T-helper 17 cell (primary cell): Measurements from ENCODE around the gene AP2S1. TPM values are rescaled to one million over a fixed set of nuclear protein-coding genes. Genes with fewer than 3 reads are reported as not detected.

Experiments used
- ATAC-seq: fragments of 150-1000 bp; cut with Tn5 transposase; 2 replicates; pipeline ENCODE4 v1.10.0; 2021; ENCODE audit warnings: mild to moderate bottlenecking, moderate library complexity
- DNase-seq, 3 donors: peaks; one replicate each; pipeline versions ENCODE4 v3.0.0 to v3.0.0-alpha.2; 2020 to 2021
- H3K9me3 ChIP-seq: one replicate; pipeline ENCODE4 v1.7.0; 2013; ENCODE audit warnings: low read length, mild to moderate bottlenecking; ENCODE audit not compliant: control insufficient read depth, poor library complexity, severe bottlenecking
- H3K27ac Mint-ChIP-seq: one replicate; pipeline ENCODE4 v1.8.0; 2022; ENCODE audit warnings: mild to moderate bottlenecking, moderate library complexity, mixed read lengths
- H3K27me3 Mint-ChIP-seq: one replicate; pipeline ENCODE4 v1.8.0; 2022; ENCODE audit warnings: mixed read lengths
- H3K36me3 Mint-ChIP-seq: one replicate; pipeline ENCODE4 v1.8.0; 2022; ENCODE audit warnings: low read depth, mixed read lengths
- H3K4me1 Mint-ChIP-seq: one replicate; pipeline ENCODE4 v1.8.0; 2022; ENCODE audit warnings: mild to moderate bottlenecking, mixed read lengths
- H3K4me3 Mint-ChIP-seq: one replicate; pipeline ENCODE4 v1.8.0; 2022; ENCODE audit warnings: mild to moderate bottlenecking, moderate library complexity, mixed read lengths
- total RNA-seq, 4 donors: library from RNA in 2 of 4; stranded (reverse) in 2 of 4; gene quantifications; one replicate each; pipeline ENCODE4 v1.2.3 and lab custom pipeline; 2022 to 2026

The AP2S1 gene
- total RNA-seq, 2 donors from 2014 or later: 37.0 to 39.7 TPM

- DNase-seq (no peak), ATAC-seq (no peak)
- Mint-ChIP-seq H3K4me1 (peaks cover 3% of the 10 kb centered on the region), H3K4me3 (no peak overlapping the region), H3K36me3 (no peaks in the 10 kb centered on the region), H3K27ac (no peak overlapping the region), H3K27me3 (no peaks in the 10 kb centered on the region)
- no peaks in the 10 kb centered on the region for H3K9me3 ChIP-seq
Measured at GRCh38 chr19:46797881-46798280, 52.8 kb downstream of the AP2S1 start.

- H3K4me1 Mint-ChIP-seq: peaks cover 19% of the 10 kb centered on the region
- H3K9me3 ChIP-seq: no peaks in the 10 kb centered on the region
- peak overlapping the region; percentile 66 for H3K4me3 Mint-ChIP-seq
- H3K27ac Mint-ChIP-seq: peak overlapping the region; percentile 8
- DNase-seq (no peak), ATAC-seq (peak; percentile 32)
- H3K36me3 Mint-ChIP-seq: no peaks in the 10 kb centered on the region
- H3K27me3 Mint-ChIP-seq: no peaks in the 10 kb centered on the region
Measured at GRCh38 chr19:46791944-46792343, 58.7 kb downstream of the AP2S1 start.

- no peaks in the 10 kb centered on the region for H3K27me3 Mint-ChIP-seq
- H3K9me3 ChIP-seq: no peaks in the 10 kb centered on the region
- H3K4me3 Mint-ChIP-seq: no peak overlapping the region
- no peaks in the 10 kb centered on the region for H3K36me3 Mint-ChIP-seq
- H3K27ac Mint-ChIP-seq: peak overlapping the region; percentile 94
- DNase-seq: no peak
- peaks cover 41% of the 10 kb centered on the region for H3K4me1 Mint-ChIP-seq
- ATAC-seq: no peak
Measured at GRCh38 chr19:46789371-46789770, 61.3 kb downstream of the AP2S1 start.

- no peaks in the 10 kb centered on the region for H3K36me3 Mint-ChIP-seq
- H3K4me3 Mint-ChIP-seq: peak overlapping the region; percentile 95
- DNase-seq: no peak
- no peaks in the 10 kb centered on the region for H3K9me3 ChIP-seq
- peak overlapping the region; percentile 94 for H3K27ac Mint-ChIP-seq
- H3K4me1 Mint-ChIP-seq: peaks cover 45% of the 10 kb centered on the region
- no peaks in the 10 kb centered on the region for H3K27me3 Mint-ChIP-seq
- no peak for ATAC-seq
Measured at GRCh38 chr19:46788968-46789338, 61.7 kb downstream of the AP2S1 start.

- peaks cover 50% of the 10 kb centered on the region for H3K4me1 Mint-ChIP-seq
- peak within 1 kb of the TSS; percentile 95 for H3K4me3 Mint-ChIP-seq
- DNase-seq: peak; percentile 92 to 97 (median 96)
Measured at GRCh38 chr19:46788262-46788967, 62.2 kb downstream of the AP2S1 start, which contains the start of gene SLC1A5. Gene SLC1A5 (minus strand): TSS chr19:46788594. CDS start chr19:46787965, 629 bp downstream.

More at GRCh38 chr19:46788262-46788967, 62.2 kb downstream of the AP2S1 start, which contains the start of gene SLC1A5:
- no peaks in the 10 kb centered on the region for H3K36me3 Mint-ChIP-seq
- no peaks in the 10 kb centered on the region for H3K27me3 Mint-ChIP-seq
- ATAC-seq: peak; percentile 89
- peak within 1 kb of the TSS; percentile 94 for H3K27ac Mint-ChIP-seq
- H3K9me3 ChIP-seq: no peaks in the 10 kb centered on the region

Other genes starting within 250 kb of the AP2S1 start
- gene CALM3, start 249.5 kb downstream of the AP2S1 start, total RNA-seq: 100 to 1,000 TPM; 160 to 236 TPM
- gene PTGIR, start 225.8 kb downstream of the AP2S1 start, total RNA-seq: 10 to 100 TPM in 1 of 2 donors, under 1 TPM in 1; 0.70 to 12.5 TPM
- not detected for gene GNG8, start 214.6 kb downstream of the AP2S1 start, total RNA-seq
- not detected for gene DACT3, start 189.7 kb downstream of the AP2S1 start, total RNA-seq
- 100 to 1,000 TPM; 112 to 122 TPM for gene PRKD2, start 133.7 kb downstream of the AP2S1 start, total RNA-seq
- gene FKRP, start 104.8 kb downstream of the AP2S1 start, total RNA-seq: 10 to 100 TPM; 22.5 to 23.3 TPM
- 100 to 1,000 TPM; 108 to 145 TPM for gene STRN4, start 104.4 kb downstream of the AP2S1 start, total RNA-seq
- gene SLC1A5, start 62.3 kb downstream of the AP2S1 start, total RNA-seq: 10 to 100 TPM; 13.6 to 15.9 TPM
- gene ARHGAP35, start 10.2 kb upstream of the AP2S1 start, total RNA-seq: 10 to 100 TPM; 33.6 to 34.0 TPM
- gene NPAS1, start 169.0 kb upstream of the AP2S1 start, total RNA-seq: under 1 TPM; 0.47 to 0.76 TPM
- 10 to 100 TPM; 22.2 to 26.1 TPM for gene TMEM160, start 197.8 kb upstream of the AP2S1 start, total RNA-seq